T-cell (primary cell): ENCODE measurements around the gene ALDOB. TPM values are rescaled to one million over a fixed set of nuclear protein-coding genes. Genes with fewer than 3 reads are reported as not detected.
A peak's percentile ranks its signal among the peaks of the same experiment; 100 is the strongest.

Experiments
- ATAC-seq, 4 experiments: fragments of 200-7000 bp in 3 of 4; fragments of 150-1000 bp in 1 of 4; cut with Tn5 transposase; replicated peaks in 1 of 4; 1 replicate in 3 of 4; 2 replicates in 1 of 4; pipeline ENCODE4 v1.10.0; 2021; ENCODE audit warnings: moderate library complexity in 3 of 4, mild to moderate bottlenecking in 2 of 4, moderate number of reproducible peaks in 1 of 4
- CTCF ChIA-PET, 2 donors: fragments of 300-600 bp; sonication (Branson Sonifier 250); formaldehyde crosslinking; loops; one replicate each; lab custom pipeline; 2022; ENCODE audit warnings: antibody characterized with exemption in 2 of 2; lab: Charles Lee
- POLR2A ChIA-PET, 2 donors: fragments of 300-600 bp; sonication (Branson Sonifier 250); formaldehyde crosslinking; loops; one replicate each; lab custom pipeline; 2022; ENCODE audit warnings: antibody characterized with exemption in 2 of 2; lab: Charles Lee
- DNase-seq, 35 experiments: peaks; one replicate each; pipeline versions ENCODE4 v3.0.0 to v3.0.0-alpha.2; 2013 to 2023
- H3K27ac ChIP-seq: one replicate; pipeline ENCODE4 v1.5.1; 2013; ENCODE audit warnings: low read length
- H3K27me3 ChIP-seq, 2 experiments: replicated peaks in 1 of 2; 1 replicate in 1 of 2; 2 replicates in 1 of 2; pipeline versions ENCODE4 v1.6.1 to v1.7.0; 2013; ENCODE audit warnings: low read length in 1 of 2, mixed read lengths in 1 of 2; ENCODE audit not compliant: control insufficient read depth in 2 of 2, insufficient read depth in 2 of 2; ENCODE audit errors: extremely low read depth in 1 of 2
- H3K36me3 ChIP-seq, 2 donors: 1 replicate in 1 of 2; 2 replicates in 1 of 2; pipeline versions ENCODE4 v1.6.1 to v1.7.0; 2013; ENCODE audit warnings: low read length in 1 of 2; ENCODE audit not compliant: control insufficient read depth in 2 of 2, insufficient read depth in 1 of 2; ENCODE audit errors: extremely low read depth in 1 of 2
- H3K4me1 ChIP-seq, 2 experiments: 1 replicate in 1 of 2; 2 replicates in 1 of 2; pipeline versions ENCODE4 v1.6.1 to v1.7.0; 2013; ENCODE audit warnings: low read length in 2 of 2, mixed read lengths in 1 of 2; ENCODE audit not compliant: insufficient read depth in 2 of 2, control insufficient read depth in 1 of 2; ENCODE audit errors: extremely low read depth in 1 of 2
- H3K4me3 ChIP-seq, 2 donors: 1 replicate in 1 of 2; 2 replicates in 1 of 2; pipeline versions ENCODE4 v1.5.1 to v1.7.0; 2013; ENCODE audit warnings: mild to moderate bottlenecking in 2 of 2, low read length in 1 of 2, moderate library complexity in 1 of 2; ENCODE audit not compliant: control insufficient read depth in 1 of 2; ENCODE audit errors: extremely low read depth in 1 of 2
- H3K9me3 ChIP-seq: 2 replicates; pipeline ENCODE4 v1.7.0; 2013
- H3K27ac Mint-ChIP-seq, 2 donors: one replicate each; pipeline ENCODE4 v1.8.0; 2020 to 2021; ENCODE audit warnings: mild to moderate bottlenecking in 2 of 2, mixed read lengths in 2 of 2
- H3K27me3 Mint-ChIP-seq, 2 donors: one replicate each; pipeline ENCODE4 v1.8.0; 2021 to 2022; ENCODE audit warnings: mixed read lengths in 2 of 2
- H3K36me3 Mint-ChIP-seq: one replicate; pipeline ENCODE4 v1.8.0; 2021; ENCODE audit warnings: mixed read lengths
- H3K4me1 Mint-ChIP-seq, 3 donors: one replicate each; pipeline ENCODE4 v1.8.0; 2020 to 2022; ENCODE audit warnings: mixed read lengths in 3 of 3, mild to moderate bottlenecking in 1 of 3
- H3K4me3 Mint-ChIP-seq, 3 donors: one replicate each; pipeline ENCODE4 v1.8.0; 2020 to 2022; ENCODE audit warnings: mild to moderate bottlenecking in 3 of 3, mixed read lengths in 3 of 3, moderate library complexity in 3 of 3
- H3K9me3 Mint-ChIP-seq, 3 donors: one replicate each; pipeline ENCODE4 v1.8.0; 2020 to 2022; ENCODE audit warnings: mixed read lengths in 3 of 3
- WGBS: methylation state at CpG from one replicate; pipeline ENCODE4 v1.1.5; 2013; ENCODE audit warnings: missing lambda C conversion rate; ENCODE audit not compliant: insufficient coverage; 5-methylcytosine and 5-hydroxymethylcytosine counted together
- total RNA-seq, 35 experiments: library from RNA in 6 of 35; stranded (reverse) in 6 of 35; fragments of 120-200 nt in 1 of 35; gene quantifications; one replicate each; pipeline versions ENCODE4 v1.2.1 to v1.2.4 and lab custom pipeline; 2013 to 2026

Gene ALDOB
- total RNA-seq, 5 donors from 2014 or later (not counting 1 experiment from before 2014, with no cell fraction given), result 1.3 to 2.1 (median 1.6) TPM; not detected in 2

DNA sequence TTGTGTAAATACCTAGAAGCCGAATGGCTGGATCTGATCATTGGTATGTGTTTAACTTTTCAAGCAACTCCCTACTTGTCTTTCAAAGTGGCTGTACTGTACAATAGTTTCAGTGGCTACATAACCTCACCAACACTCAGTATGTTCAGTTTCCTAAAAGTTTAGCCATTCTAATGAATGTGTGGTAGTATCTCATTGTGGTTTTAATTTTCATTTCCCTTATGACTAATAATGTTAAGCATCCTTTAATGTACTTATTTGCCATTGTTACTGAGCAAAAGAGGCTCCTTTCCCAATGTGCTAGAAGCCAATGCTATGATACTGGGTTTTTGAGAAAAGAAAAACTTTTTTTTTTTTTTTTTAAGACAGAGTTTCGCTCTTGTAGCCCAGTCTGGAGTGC lies 27.8 kb upstream of the ALDOB start:
- no peak overlapping the region for H3K4me3 ChIP-seq
- H3K27ac Mint-ChIP-seq, result no peak overlapping the region
- no peak for ATAC-seq
- ChIA-PET POLR2A (no interaction called here), CTCF (no interaction called here)
- no peaks in the 10 kb centered on the region for H3K9me3 Mint-ChIP-seq
- H3K27ac ChIP-seq, result no peak overlapping the region
- H3K36me3 ChIP-seq, result no peaks in the 10 kb centered on the region
- WGBS, result no CpG with 5 or more reads among the region's 2 CpGs
- H3K4me1 ChIP-seq, result no peaks in the 10 kb centered on the region
- peaks cover 29 to 39% of the 10 kb centered on the region in 2 donors for H3K27me3 Mint-ChIP-seq
- DNase-seq, result no peak
- H3K27me3 ChIP-seq, result no peaks in the 10 kb centered on the region
- no peaks in the 10 kb centered on the region for H3K36me3 Mint-ChIP-seq
- H3K4me1 Mint-ChIP-seq, result no peaks in the 10 kb centered on the region
- no peak overlapping the region for H3K4me3 Mint-ChIP-seq
- no peaks in the 10 kb centered on the region for H3K9me3 ChIP-seq

DNA sequence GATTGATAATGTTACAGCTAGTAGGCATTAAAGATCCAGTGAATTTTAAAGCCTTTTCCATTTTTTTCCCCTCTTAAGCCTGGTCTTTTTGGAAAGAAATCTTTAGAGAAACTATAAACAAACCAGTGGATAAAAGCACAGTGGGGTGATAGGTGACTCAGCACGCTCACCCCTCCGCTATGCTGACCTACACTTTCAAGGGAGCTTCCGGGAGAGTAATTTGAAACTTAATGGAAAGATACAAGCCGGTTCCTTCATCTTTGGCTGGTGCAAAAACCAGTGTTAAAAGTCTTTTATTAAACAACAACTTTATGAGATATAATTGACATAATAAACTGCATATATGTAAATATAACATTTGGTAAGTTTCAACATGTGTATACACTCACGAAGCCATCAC lies 27.0 kb upstream of the ALDOB start:
- no peaks in the 10 kb centered on the region for H3K9me3 Mint-ChIP-seq
- no peak overlapping the region for H3K4me3 Mint-ChIP-seq
- Histone ChIP-seq H3K36me3 (no peaks in the 10 kb centered on the region), H3K9me3 (no peaks in the 10 kb centered on the region), H3K27ac (no peak overlapping the region), H3K4me3 (no peak overlapping the region), H3K4me1 (no peaks in the 10 kb centered on the region), H3K27me3 (no peaks in the 10 kb centered on the region)
- H3K36me3 Mint-ChIP-seq, result no peaks in the 10 kb centered on the region
- H3K27ac Mint-ChIP-seq, result no peak overlapping the region
- H3K4me1 Mint-ChIP-seq, result no peaks in the 10 kb centered on the region
- DNase-seq (no peak), ATAC-seq (no peak)
- ChIA-PET CTCF (interaction anchor here in 1 of 2 donors (1.7 kb wide), 1 partner anchor 67 kb away, joined by 5 read pairs; no protein-coding TSS in a partner anchor), POLR2A (no interaction called here)
- H3K27me3 Mint-ChIP-seq, result peaks cover 24 to 37% of the 10 kb centered on the region in 2 donors
- no CpG with 5 or more reads among the region's 5 CpGs for WGBS

DNA sequence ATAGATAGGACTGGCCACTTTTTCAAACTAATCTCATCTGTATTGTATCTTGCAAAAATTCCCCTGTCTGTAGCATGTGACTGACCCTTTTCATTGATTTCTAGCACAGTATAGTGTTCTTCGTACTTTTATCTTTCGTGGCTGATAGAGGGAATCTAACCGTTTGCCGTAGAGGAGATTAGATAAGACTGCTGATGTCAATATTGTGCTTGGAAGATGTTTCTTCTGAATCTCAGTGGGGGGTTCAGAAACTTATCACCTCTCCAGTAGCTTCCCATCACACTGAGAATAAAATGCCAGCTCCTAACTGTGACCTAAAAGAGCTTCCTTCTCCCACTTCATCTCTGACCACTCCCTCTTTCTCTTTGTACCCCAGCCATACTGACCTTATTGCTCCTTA lies 25.4 kb upstream of the ALDOB start:
- ATAC-seq (no peak), DNase-seq (no peak)
- no peak overlapping the region for H3K27ac Mint-ChIP-seq
- H3K4me1 Mint-ChIP-seq, result no peaks in the 10 kb centered on the region
- no peaks in the 10 kb centered on the region for H3K9me3 ChIP-seq
- H3K27me3 ChIP-seq, result peaks cover 0 to under 1% of the 10 kb centered on the region in 2 experiments
- no peak overlapping the region for H3K4me3 Mint-ChIP-seq
- H3K27me3 Mint-ChIP-seq, result peaks cover 21 to 30% of the 10 kb centered on the region in 2 donors
- ChIA-PET CTCF (no interaction called here), POLR2A (no interaction called here)
- H3K36me3 Mint-ChIP-seq, result no peaks in the 10 kb centered on the region
- 100% methylated on average over 1 of the region's 4 CpGs for WGBS
- H3K27ac ChIP-seq, result no peak overlapping the region
- no peaks in the 10 kb centered on the region for H3K36me3 ChIP-seq
- H3K4me3 ChIP-seq, result no peak overlapping the region
- H3K9me3 Mint-ChIP-seq, result no peaks in the 10 kb centered on the region
- no peaks in the 10 kb centered on the region for H3K4me1 ChIP-seq

DNA sequence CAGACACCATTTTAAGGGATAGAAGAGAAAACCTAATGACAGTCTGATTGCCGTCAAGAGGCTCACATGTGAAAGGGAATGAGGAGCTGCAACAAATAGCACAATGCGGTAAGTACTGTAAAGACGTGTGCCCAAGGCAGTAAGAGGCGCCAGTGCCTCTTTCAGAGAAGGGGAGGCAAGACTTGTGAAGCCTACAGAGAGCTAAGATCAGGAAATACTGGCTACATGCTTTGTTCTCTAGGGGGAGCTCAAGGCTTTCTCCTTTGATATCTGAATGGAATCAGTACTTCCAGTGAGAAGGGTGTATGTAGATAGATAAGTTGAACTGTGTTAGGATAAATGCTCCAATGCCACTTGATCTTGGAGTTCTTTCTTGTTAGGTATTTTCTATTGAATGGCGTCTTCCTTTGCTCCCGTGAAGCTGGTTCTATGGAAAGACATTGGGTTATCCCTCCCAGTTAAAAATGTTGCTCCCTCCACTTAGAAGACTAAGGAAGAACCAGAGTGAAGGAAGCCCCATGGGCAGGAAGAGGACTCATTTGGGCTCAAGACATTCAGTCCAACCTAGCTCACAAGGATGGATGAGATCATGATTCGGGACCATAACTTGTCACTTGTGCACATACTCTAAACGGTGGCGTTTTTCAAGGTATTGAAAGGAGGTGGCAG lies 23.5 kb upstream of the ALDOB start:
- POLR2A ChIA-PET, result no interaction called here
- no peak overlapping the region for H3K4me3 ChIP-seq
- H3K36me3 Mint-ChIP-seq, result no peaks in the 10 kb centered on the region
- no peak overlapping the region for H3K27ac ChIP-seq
- DNase-seq (peak in 4 of 35 experiments; percentile 3 to 57 (median 4)), ATAC-seq (peak; percentile 48 to 79 (median 68))
- no peak overlapping the region for H3K4me3 Mint-ChIP-seq
- H3K27me3 Mint-ChIP-seq, result peaks cover 7 to 14% of the 10 kb centered on the region in 2 donors
- no peaks in the 10 kb centered on the region for H3K36me3 ChIP-seq
- no peaks in the 10 kb centered on the region for H3K4me1 ChIP-seq
- peaks cover 2 to 3% of the 10 kb centered on the region in 2 experiments for H3K27me3 ChIP-seq
- 12% methylated on average over 4 of the region's 9 CpGs for WGBS
- CTCF ChIA-PET, result interaction anchor here (0.6 to 1.7 kb wide), 13 partner anchors 8 to 115 kb away, joined by 3 to 16 read pairs (median 4); partner anchors contain the start of genes MRPL50 (in 1 of the 2), RNF20 (in 1 of the 2) and ZNF189 (in 1 of the 2)
- H3K9me3 ChIP-seq, result no peaks in the 10 kb centered on the region
- H3K27ac Mint-ChIP-seq, result no peak overlapping the region
- no peaks in the 10 kb centered on the region for H3K9me3 Mint-ChIP-seq
- no peaks in the 10 kb centered on the region for H3K4me1 Mint-ChIP-seq

DNA sequence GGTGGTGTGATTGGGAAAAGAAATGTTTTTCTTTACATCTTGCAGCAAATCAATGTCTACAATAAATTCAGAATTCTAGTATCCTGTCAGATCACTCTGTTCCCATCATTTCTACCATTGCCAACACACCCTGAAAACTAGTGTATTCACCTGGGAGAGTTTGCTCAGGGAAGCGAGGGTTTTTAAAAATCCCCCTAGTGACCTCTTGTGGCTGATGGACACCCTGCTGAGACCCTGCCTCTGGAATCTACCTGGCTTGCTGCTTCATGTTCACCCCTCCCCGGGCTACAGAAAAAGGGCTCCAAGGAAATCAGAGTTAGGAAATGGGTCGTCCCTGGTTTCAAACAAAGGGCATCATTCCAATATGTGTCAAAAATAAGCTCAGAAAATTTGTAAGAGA lies 21.4 kb upstream of the ALDOB start:
- H3K36me3 ChIP-seq, result no peaks in the 10 kb centered on the region
- ATAC-seq (no peak), DNase-seq (no peak)
- H3K27me3 ChIP-seq, result peaks cover 2 to 3% of the 10 kb centered on the region in 2 experiments
- ChIA-PET POLR2A (no interaction called here), CTCF (interaction anchor here in 1 of 2 donors (0.6 kb wide), 1 partner anchor 27 kb away, joined by 3 read pairs; no protein-coding TSS in a partner anchor)
- Mint-ChIP-seq H3K27ac (no peak overlapping the region), H3K4me3 (no peak overlapping the region), H3K9me3 (no peaks in the 10 kb centered on the region), H3K36me3 (no peaks in the 10 kb centered on the region), H3K4me1 (no peaks in the 10 kb centered on the region), H3K27me3 (peaks cover 15 to 17% of the 10 kb centered on the region in 2 donors)
- no peaks in the 10 kb centered on the region for H3K9me3 ChIP-seq
- H3K27ac ChIP-seq, result no peak overlapping the region
- no peak overlapping the region for H3K4me3 ChIP-seq
- WGBS, result 88% methylated on average over 1 of the region's 3 CpGs
- H3K4me1 ChIP-seq, result no peaks in the 10 kb centered on the region

DNA sequence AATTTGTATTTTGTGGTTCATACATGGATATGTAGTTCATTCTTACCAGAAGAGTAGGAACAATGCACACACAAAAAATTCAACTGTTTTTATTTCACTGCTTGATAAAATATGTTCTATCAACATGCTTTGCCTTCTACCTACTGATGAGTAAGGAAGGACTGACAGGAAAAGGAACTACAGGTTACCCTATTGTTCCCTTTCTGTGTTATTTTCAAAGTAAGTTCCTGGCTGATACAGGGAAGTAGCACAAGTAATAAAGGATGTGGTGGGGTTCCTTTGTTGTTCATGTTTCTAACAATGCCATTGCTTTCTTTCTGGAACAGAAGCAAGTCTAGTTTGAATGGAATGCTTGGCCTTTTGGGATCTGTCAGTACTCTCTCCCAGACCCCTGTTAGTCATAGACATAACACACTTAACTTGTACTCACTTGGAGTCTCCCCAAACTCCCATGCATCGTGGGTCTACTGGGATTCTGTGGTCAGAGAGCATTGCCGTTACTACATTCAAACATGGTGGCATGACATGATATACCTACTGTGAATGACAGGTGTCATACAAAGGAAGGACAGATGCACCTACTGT lies 20.2 kb upstream of the ALDOB start:
- ATAC-seq, result no peak
- DNase-seq, result no peak
- no peaks in the 10 kb centered on the region for H3K36me3 Mint-ChIP-seq
- Histone ChIP-seq H3K36me3 (no peaks in the 10 kb centered on the region), H3K27ac (no peak overlapping the region), H3K27me3 (peaks cover 2 to 3% of the 10 kb centered on the region in 2 experiments), H3K9me3 (no peaks in the 10 kb centered on the region), H3K4me3 (no peak overlapping the region), H3K4me1 (no peaks in the 10 kb centered on the region)
- H3K27ac Mint-ChIP-seq, result no peak overlapping the region
- ChIA-PET CTCF (no interaction called here), POLR2A (no interaction called here)
- no CpG with 5 or more reads among the region's 2 CpGs for WGBS
- no peaks in the 10 kb centered on the region for H3K4me1 Mint-ChIP-seq
- H3K9me3 Mint-ChIP-seq, result no peaks in the 10 kb centered on the region
- no peak overlapping the region for H3K4me3 Mint-ChIP-seq
- peaks cover 19% of the 10 kb centered on the region in 2 donors for H3K27me3 Mint-ChIP-seq
